HEK293 (cell line): Measurements from ENCODE around the gene GPR84.
A peak's percentile ranks its signal among the peaks of the same experiment; 100 is the strongest.

Experiments
- CTCF ChIA-PET: fragments of 350-600 bp; formaldehyde crosslinking; extraction: SDS; loops from one replicate; lab custom pipeline; 2021; ENCODE audit warnings: antibody characterized with exemption; lab: Yijun Ruan, JAX
- POLR2A ChIA-PET: fragments of 300-600 bp; formaldehyde crosslinking; extraction: SDS; loops from one replicate; lab custom pipeline; 2020; ENCODE audit warnings: antibody characterized with exemption, inconsistent platforms; lab: Yijun Ruan, JAX
- H3K27ac ChIP-seq: fragments of 200-500 bp; sonication (Bioruptor generic); 2 replicates; pipeline ENCODE4 v1.5.1; 2014; ENCODE audit warnings: low read depth, low read length, control low read depth, inconsistent platforms; ENCODE audit errors: extremely low read depth
- H3K36me3 ChIP-seq, 2 experiments: fragments of 200-500 bp in 1 of 2; sonication (Bioruptor generic) in 1 of 2; 1 replicate in 1 of 2; 2 replicates in 1 of 2; pipeline ENCODE4 v1.5.1; 2014 to 2017; ENCODE audit warnings: inconsistent platforms in 2 of 2, low read length in 2 of 2; ENCODE audit not compliant: control insufficient read depth in 2 of 2, insufficient read depth in 1 of 2
- H3K4me1 ChIP-seq: fragments of 200-500 bp; sonication (Bioruptor generic); 2 replicates; pipeline ENCODE4 v1.5.1; 2014; ENCODE audit warnings: mild to moderate bottlenecking, low read length, inconsistent platforms; ENCODE audit not compliant: control insufficient read depth, insufficient read depth
- H3K4me3 ChIP-seq: 2 replicates; pipeline ENCODE4 v1.5.1; 2011; ENCODE audit warnings: low read depth, mild to moderate bottlenecking, control low read depth, low read length, moderate library complexity
- H3K9me3 ChIP-seq: fragments of 200-500 bp; sonication (Bioruptor generic); 2 replicates; pipeline ENCODE4 v1.5.1; 2014; ENCODE audit warnings: low read depth, low read length, inconsistent platforms; ENCODE audit not compliant: control insufficient read depth, insufficient read depth
- EGR2 ChIP-seq: fragments of 450-650 bp; formaldehyde crosslinking; IDR thresholded peaks from 2 replicates; pipeline ENCODE4 v1.5.1; 2016; ENCODE audit warnings: low read depth, missing biosample characterization, missing genetic modification characterization
- KLF9 ChIP-seq: fragments of 450-650 bp; formaldehyde crosslinking; IDR thresholded peaks from 2 replicates; pipeline ENCODE4 v1.5.1; 2016; ENCODE audit warnings: missing biosample characterization, missing genetic modification characterization, low read depth
- ZBTB48 ChIP-seq: fragments of 450-650 bp; formaldehyde crosslinking; IDR thresholded peaks from 2 replicates; pipeline ENCODE4 v1.5.1; 2016; ENCODE audit warnings: missing biosample characterization, missing genetic modification characterization
- ZNF221 ChIP-seq: fragments of 450-650 bp; formaldehyde crosslinking; IDR thresholded peaks from 2 replicates; pipeline ENCODE4 v1.5.1; 2017; ENCODE audit warnings: missing biosample characterization, missing genetic modification characterization, borderline replicate concordance
- ZNF76 ChIP-seq: fragments of 450-650 bp; formaldehyde crosslinking; IDR thresholded peaks from 2 replicates; pipeline ENCODE4; 2016; ENCODE audit warnings: low read depth, missing biosample characterization, missing genetic modification characterization, borderline replicate concordance
- ZNF792 ChIP-seq: fragments of 450-650 bp; formaldehyde crosslinking; IDR thresholded peaks from 2 replicates; pipeline ENCODE4 v1.5.1; 2016; ENCODE audit warnings: missing biosample characterization, missing genetic modification characterization
- TF ChIP-seq, protein P1 (sequence below): fragments of 450-650 bp; formaldehyde crosslinking; IDR thresholded peaks from 2 replicates; pipeline ENCODE4 v1.5.1; 2017; ENCODE audit warnings: missing biosample characterization, missing genetic modification characterization
- TF ChIP-seq, protein P2 (sequence below): fragments of 450-650 bp; formaldehyde crosslinking; IDR thresholded peaks from 2 replicates; pipeline ENCODE4 v1.5.1; 2016; ENCODE audit warnings: missing biosample characterization, missing genetic modification characterization
- TF ChIP-seq, protein P3 (sequence below): fragments of 450-650 bp; formaldehyde crosslinking; IDR thresholded peaks from 2 replicates; pipeline ENCODE4 v1.5.1; 2016; ENCODE audit warnings: missing biosample characterization, missing genetic modification characterization
- TF ChIP-seq, protein P4 (sequence below): fragments of 450-650 bp; formaldehyde crosslinking; IDR thresholded peaks from 2 replicates; pipeline ENCODE4 v1.5.1; 2016; ENCODE audit warnings: missing biosample characterization, missing genetic modification characterization, low read depth

Gene GPR84

DNA sequence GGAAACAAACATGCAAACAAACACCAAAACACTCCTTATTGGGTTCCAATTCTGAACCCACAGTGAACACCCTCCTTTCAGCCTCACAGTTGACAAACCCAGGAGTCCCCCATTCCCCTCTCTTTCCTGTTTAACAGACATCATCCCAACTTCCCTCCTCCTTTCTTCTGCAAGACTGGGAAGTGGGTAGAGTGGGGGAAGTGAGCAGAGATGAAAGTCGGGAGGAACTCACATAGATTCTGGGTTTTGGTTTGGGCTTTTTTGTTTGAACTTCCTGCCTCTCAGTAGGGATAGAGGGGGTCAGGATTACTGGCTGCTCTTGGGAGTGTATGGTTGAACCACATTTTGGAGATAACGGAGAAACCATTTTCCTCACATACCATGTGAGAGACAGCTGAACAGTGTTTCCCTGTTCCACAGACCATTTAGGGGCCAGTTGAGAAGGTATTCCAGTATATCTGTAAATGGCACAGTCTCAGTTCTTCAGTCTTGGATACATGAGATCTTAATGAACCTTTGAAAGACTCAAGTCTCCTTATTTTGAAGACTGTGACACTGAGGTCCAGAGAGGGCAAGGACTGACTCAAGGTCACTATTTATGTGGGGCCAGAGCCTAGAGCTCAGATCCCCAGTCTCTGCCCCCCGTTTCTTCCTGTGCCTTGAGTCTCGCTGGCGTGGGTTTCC is 3.9 kb upstream of the GPR84 start:
- CTCF ChIA-PET = interaction anchor here (0.6 to 3.7 kb wide), 34 partner anchors 8 to 380 kb away, joined by 3 to 62 read pairs (median 4); partner anchors contain the start of genes COPZ1, HOXC5 and ZNF385A
- peaks cover 10% of the 10 kb centered on the region for H3K4me1 ChIP-seq
- H3K27ac ChIP-seq = no peak overlapping the region
- TF ChIP-seq, protein P1, sequence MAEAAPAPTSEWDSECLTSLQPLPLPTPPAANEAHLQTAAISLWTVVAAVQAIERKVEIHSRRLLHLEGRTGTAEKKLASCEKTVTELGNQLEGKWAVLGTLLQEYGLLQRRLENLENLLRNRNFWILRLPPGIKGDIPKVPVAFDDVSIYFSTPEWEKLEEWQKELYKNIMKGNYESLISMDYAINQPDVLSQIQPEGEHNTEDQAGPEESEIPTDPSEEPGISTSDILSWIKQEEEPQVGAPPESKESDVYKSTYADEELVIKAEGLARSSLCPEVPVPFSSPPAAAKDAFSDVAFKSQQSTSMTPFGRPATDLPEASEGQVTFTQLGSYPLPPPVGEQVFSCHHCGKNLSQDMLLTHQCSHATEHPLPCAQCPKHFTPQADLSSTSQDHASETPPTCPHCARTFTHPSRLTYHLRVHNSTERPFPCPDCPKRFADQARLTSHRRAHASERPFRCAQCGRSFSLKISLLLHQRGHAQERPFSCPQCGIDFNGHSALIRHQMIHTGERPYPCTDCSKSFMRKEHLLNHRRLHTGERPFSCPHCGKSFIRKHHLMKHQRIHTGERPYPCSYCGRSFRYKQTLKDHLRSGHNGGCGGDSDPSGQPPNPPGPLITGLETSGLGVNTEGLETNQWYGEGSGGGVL = 0 out of 2 replicates have a peak, but pooled peaks have one; percentile 8
- TF ChIP-seq KLF9 (tag by site-specific recombination) (no peak), EGR2 (tag by site-specific recombination) (peak; percentile 55; the same call in 1 of the 2 replicates), ZNF792 (tag by site-specific recombination) (no peak)
- H3K4me3 ChIP-seq = no peak overlapping the region
- peaks cover 0 to 25% of the 10 kb centered on the region in 2 experiments; a peak in 1 of 3 replicates for H3K36me3 ChIP-seq
- POLR2A ChIA-PET = interaction anchor here (0.6 to 1.1 kb wide), 5 partner anchors 9 to 155 kb away, joined by 3 to 4 read pairs (median 3); partner anchors contain the start of genes CBX5 and HNRNPA1
- no peaks in the 10 kb centered on the region for H3K9me3 ChIP-seq

DNA sequence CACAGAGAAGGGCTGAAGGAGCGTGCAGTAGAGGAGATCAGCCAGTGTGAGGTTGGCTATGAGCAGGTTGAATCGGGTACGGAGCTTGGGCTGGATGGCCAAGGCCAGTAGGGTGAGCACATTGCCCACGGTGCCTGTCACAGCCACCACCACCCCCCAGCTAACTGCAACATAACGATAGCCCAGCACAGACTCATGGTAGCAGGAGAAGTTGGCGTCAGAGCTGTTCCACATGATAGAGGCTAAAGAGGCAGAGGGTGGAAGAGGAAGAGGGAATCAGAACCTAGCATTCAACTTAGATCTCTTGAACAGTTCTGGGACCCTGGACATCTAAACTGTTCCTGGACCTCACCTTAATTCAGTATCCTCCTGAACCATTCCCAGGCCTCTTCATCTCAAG is 668 bp downstream of the GPR84 start:
- Histone ChIP-seq H3K27ac (no peak overlapping the region), H3K4me3 (no peak overlapping the region), H3K4me1 (peaks cover 7% of the 10 kb centered on the region), H3K9me3 (no peaks in the 10 kb centered on the region), H3K36me3 (no peaks in the 10 kb centered on the region)
- no peak for TF ChIP-seq ZNF792 (tag by site-specific recombination)
- TF ChIP-seq, protein P2, sequence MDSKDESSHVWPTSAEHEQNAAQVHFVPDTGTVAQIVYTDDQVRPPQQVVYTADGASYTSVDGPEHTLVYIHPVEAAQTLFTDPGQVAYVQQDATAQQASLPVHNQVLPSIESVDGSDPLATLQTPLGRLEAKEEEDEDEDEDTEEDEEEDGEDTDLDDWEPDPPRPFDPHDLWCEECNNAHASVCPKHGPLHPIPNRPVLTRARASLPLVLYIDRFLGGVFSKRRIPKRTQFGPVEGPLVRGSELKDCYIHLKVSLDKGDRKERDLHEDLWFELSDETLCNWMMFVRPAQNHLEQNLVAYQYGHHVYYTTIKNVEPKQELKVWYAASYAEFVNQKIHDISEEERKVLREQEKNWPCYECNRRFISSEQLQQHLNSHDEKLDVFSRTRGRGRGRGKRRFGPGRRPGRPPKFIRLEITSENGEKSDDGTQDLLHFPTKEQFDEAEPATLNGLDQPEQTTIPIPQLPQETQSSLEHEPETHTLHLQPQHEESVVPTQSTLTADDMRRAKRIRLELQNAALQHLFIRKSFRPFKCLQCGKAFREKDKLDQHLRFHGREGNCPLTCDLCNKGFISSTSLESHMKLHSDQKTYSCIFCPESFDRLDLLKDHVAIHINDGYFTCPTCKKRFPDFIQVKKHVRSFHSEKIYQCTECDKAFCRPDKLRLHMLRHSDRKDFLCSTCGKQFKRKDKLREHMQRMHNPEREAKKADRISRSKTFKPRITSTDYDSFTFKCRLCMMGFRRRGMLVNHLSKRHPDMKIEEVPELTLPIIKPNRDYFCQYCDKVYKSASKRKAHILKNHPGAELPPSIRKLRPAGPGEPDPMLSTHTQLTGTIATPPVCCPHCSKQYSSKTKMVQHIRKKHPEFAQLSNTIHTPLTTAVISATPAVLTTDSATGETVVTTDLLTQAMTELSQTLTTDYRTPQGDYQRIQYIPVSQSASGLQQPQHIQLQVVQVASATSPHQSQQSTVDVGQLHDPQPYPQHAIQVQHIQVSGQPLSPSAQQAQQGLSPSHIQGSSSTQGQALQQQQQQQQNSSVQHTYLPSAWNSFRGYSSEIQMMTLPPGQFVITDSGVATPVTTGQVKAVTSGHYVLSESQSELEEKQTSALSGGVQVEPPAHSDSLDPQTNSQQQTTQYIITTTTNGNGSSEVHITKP (tag by site-specific recombination) = 0 out of 2 replicates have a peak, but pooled peaks have one; percentile 11
- POLR2A ChIA-PET = interaction anchor here (0.5 to 1.0 kb wide), 2 partner anchors 10 to 16 kb away, joined by 3 to 4 read pairs; no protein-coding TSS in a partner anchor
- CTCF ChIA-PET = interaction anchor here (0.5 to 8.8 kb wide), 7 partner anchors 15 to 148 kb away, joined by 3 to 137 read pairs (median 20); no protein-coding TSS in a partner anchor

DNA sequence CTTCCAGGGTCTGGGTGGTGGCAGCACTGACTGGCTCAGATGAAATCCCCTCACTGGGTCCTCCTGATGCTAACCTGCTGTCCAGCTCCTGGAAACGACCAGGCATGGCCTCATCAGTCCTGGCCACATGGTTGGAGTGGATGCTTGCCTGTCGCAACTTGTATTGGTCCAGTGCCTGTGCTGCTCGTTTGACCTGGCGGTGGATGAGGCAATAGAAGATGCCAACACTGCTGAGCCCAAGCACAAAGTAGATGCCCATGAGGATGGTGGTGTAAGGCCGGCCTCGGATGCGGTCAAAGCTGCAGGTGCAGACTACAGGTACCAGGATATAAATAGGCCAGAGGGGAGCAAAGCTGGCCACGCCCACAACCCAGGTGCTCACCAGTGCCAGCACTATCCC is 1.2 kb downstream of the GPR84 start:
- TF ChIP-seq ZBTB48 (tag by site-specific recombination) (no peak), ZNF221 (tag by site-specific recombination) (no peak), ZNF76 (no peak)
- TF ChIP-seq, protein P3, sequence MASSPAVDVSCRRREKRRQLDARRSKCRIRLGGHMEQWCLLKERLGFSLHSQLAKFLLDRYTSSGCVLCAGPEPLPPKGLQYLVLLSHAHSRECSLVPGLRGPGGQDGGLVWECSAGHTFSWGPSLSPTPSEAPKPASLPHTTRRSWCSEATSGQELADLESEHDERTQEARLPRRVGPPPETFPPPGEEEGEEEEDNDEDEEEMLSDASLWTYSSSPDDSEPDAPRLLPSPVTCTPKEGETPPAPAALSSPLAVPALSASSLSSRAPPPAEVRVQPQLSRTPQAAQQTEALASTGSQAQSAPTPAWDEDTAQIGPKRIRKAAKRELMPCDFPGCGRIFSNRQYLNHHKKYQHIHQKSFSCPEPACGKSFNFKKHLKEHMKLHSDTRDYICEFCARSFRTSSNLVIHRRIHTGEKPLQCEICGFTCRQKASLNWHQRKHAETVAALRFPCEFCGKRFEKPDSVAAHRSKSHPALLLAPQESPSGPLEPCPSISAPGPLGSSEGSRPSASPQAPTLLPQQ = no peak
- TF ChIP-seq, protein P4, sequence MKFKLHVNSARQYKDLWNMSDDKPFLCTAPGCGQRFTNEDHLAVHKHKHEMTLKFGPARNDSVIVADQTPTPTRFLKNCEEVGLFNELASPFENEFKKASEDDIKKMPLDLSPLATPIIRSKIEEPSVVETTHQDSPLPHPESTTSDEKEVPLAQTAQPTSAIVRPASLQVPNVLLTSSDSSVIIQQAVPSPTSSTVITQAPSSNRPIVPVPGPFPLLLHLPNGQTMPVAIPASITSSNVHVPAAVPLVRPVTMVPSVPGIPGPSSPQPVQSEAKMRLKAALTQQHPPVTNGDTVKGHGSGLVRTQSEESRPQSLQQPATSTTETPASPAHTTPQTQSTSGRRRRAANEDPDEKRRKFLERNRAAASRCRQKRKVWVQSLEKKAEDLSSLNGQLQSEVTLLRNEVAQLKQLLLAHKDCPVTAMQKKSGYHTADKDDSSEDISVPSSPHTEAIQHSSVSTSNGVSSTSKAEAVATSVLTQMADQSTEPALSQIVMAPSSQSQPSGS (tag by site-specific recombination) = no peak
- TF ChIP-seq, all 188 proteins: peak for 0
- Histone ChIP-seq H3K36me3 (no peaks in the 10 kb centered on the region), H3K27ac (no peak overlapping the region), H3K4me1 (peaks cover 10% of the 10 kb centered on the region), H3K9me3 (no peaks in the 10 kb centered on the region), H3K4me3 (no peak overlapping the region)
- CTCF ChIA-PET = interaction anchor here (0.5 to 8.8 kb wide), 11 partner anchors 10 to 155 kb away, joined by 3 to 137 read pairs (median 6); no protein-coding TSS in a partner anchor
- POLR2A ChIA-PET = interaction anchor here (0.7 to 1.0 kb wide), 2 partner anchors 16 to 76 kb away, joined by 3 read pairs; no protein-coding TSS in a partner anchor
